GM12873 (cell line): ENCODE results near the gene SNUPN.

Experiments used
- TF ChIP-seq, protein P1 (sequence below): IDR thresholded peaks from 2 replicates; pipeline ENCODE4 v1.5.1; 2012; ENCODE audit warnings: low read depth, mild to moderate bottlenecking, moderate library complexity, low read length, control low read depth; ENCODE audit not compliant: insufficient read depth; ENCODE audit errors: missing control alignments

Gene SNUPN

DNA sequence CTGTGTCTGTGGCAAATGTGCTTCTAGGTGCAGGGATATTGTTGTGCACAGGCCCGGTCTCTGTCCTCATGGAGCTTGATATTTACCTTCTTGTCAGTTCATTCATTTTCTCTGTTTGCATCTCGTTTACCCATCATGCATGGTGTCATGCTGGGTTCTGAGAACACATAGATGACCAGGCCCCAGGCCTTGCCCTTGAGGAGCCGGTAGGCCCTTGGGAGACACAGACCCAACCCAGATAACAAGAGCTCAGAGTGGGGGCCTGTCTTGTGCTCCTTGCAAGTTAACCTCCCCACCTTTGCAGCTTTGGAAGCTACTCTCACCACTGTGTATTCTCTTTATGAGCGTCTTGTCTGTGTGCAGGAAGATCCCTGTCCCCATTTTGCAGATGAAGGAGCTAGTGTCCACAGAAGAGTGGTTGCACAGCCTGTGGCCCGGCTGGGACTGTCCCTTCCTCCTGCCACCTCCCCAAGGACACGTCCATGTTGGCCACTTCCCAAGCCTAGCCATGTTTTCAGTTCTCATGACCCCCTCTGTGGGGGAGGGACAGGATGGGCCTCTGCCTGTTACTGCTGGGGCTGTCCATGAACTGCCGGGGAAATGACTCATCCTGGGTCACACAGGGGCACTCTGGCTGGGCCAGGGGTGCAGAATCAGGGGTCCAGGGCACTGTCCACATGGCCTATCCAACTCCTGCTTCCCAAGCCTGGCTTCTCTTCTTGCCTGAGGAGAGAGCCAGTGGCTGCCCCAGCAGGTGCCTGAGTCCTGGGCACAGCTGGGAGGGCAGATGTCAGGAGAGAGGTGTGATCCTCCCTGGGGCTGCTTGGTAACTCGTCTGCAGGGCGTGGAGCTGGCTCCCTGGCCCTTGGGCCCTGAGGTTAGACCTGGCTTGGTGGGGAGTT lies 25.6 kb upstream of the SNUPN start:
- TF ChIP-seq, protein P1, sequence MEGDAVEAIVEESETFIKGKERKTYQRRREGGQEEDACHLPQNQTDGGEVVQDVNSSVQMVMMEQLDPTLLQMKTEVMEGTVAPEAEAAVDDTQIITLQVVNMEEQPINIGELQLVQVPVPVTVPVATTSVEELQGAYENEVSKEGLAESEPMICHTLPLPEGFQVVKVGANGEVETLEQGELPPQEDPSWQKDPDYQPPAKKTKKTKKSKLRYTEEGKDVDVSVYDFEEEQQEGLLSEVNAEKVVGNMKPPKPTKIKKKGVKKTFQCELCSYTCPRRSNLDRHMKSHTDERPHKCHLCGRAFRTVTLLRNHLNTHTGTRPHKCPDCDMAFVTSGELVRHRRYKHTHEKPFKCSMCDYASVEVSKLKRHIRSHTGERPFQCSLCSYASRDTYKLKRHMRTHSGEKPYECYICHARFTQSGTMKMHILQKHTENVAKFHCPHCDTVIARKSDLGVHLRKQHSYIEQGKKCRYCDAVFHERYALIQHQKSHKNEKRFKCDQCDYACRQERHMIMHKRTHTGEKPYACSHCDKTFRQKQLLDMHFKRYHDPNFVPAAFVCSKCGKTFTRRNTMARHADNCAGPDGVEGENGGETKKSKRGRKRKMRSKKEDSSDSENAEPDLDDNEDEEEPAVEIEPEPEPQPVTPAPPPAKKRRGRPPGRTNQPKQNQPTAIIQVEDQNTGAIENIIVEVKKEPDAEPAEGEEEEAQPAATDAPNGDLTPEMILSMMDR: no peak

DNA sequence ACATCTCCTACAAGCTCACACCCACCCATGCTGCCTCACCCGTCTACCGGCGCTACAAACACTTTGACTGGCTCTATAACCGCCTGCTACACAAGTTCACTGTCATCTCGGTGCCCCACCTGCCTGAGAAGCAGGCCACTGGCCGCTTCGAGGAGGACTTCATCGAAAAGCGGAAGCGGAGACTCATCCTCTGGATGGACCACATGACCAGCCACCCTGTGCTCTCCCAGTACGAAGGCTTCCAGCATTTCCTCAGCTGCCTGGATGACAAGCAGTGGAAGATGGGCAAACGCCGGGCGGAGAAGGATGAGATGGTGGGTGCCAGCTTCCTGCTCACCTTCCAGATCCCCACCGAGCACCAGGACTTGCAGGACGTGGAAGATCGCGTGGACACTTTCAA lies 24.3 kb upstream of the SNUPN start:
- TF ChIP-seq, protein P1: no peak

DNA sequence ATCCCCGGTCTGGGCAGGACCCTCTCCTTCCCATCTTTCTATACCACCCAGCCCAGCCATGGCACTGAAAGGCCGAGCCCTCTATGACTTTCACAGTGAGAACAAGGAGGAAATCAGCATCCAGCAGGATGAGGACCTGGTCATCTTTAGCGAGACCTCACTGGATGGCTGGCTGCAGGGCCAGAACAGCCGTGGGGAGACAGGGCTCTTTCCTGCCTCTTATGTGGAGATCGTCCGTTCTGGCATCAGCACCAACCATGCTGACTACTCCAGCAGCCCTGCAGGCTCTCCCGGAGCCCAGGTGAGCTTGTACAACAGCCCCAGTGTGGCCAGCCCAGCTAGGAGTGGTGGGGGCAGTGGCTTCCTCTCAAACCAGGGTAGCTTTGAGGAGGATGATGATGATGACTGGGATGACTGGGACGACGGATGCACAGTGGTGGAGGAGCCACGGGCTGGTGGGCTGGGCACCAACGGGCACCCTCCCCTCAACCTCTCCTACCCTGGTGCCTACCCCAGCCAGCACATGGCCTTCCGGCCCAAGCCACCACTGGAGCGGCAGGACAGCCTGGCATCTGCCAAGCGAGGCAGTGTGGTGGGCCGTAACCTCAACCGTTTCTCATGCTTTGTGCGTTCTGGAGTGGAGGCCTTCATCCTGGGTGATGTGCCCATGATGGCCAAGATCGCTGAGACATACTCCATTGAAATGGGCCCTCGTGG lies 23.7 kb upstream of the SNUPN start:
- TF ChIP-seq, protein P1: no peak

DNA sequence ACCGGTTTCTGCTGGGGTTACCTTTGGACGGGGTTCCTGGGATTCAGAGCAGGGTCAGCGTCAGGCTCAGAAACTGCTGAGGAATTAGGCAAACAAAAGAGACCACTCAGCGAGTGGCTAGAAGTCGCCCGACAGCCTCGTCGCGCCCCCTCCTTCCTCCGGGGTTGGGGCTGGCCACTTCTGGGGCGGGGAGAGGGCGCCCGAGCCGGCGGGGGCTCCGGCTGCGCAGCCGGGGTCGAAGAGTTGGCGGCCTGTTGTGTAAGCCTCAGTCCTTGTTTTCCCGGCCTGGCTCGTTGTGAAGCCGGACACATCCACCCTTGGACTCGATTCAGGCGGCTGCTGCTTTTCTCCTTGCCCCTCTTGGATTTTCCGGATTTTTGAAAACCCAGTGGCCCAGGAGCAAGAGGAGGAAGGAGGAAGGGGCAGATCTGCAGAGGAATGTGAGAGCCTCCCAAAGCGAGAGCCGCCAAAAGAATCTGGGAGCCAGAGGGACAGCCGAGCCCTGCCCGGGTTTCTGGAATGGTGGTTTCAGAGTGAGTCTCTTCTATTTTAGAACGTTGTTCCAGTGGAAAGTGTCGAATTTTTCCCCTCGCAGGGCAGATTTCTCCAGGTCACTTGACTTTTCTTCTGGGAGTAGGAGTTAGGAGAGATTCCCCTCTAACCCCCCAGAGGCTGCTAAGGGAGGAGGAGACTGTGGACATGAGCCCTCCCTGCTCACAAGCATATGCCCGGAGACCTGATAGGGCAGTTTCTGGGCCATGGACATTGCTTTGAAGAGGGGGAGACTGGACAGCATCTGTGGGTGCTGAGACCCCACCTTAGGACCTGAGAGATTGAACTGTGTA lies 22.9 kb upstream of the SNUPN start:
- TF ChIP-seq, protein P1: no peak

DNA sequence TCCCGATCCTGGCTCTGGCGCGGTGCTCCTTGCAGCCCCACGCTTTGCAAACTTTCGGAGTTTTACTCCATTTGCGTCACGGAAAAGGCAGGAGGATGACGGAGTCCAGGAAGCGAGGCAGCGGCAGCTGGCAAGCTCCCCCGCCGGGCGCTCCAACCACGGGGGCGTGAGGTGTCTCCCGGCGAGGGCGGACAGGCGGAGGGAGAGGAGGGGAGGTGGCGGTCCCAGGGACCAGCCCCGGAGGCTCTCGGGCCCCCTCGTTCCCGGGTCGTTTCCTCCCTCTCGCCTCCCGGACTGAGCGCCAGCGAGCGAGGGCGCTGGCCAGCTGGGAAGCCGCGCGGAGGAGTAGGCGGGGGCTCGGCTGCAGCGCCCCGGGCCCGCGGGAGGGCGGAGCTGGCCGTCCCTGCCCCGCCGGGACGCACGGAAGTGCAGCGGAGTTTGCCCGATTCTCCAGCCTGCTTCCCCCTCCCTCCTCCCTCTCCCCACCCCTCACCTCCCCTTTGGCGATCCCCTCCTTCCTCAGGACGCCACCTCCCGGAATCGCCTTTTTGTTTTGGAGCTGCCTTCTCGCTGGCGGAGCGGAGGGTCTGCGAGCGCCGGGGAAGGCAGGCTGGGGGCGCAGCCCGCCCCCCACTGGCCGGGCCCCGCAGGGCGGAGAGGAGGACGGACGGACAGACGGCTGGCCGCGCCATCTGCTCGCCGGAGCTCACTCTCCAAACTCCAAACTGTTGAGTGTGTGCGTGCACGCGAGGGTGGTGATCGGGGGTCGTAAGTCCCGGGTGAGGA lies 22.0 kb upstream of the SNUPN start, which contains the start of gene SNX33:
SNX33 (plus strand) TSS at position 543 of the 786 bp plus-strand sequence. CDS start 1,191 bp downstream, outside the sequence.
- TF ChIP-seq, protein P1: peak; percentile 65

DNA sequence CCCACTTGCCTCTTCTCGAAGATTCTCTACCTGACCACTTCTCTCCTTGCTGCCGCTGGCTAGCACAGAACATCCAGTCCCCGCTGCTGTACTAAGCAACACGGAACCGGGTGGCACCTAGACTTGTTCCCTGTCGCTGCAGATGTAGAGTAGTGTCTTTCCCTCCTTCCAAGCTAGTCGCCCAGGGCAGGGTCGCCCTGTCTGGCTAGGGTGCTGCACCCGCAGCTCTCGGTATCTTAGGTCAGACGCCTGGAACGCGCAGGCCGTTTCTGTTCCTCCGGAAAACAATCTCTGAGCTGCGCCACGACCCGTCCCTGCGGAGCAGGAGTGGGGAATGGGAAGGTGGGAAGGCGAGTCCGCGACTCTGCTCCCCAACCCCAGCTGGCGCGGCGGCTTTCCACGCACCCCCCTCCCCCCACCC lies 21.4 kb upstream of the SNUPN start:
- TF ChIP-seq, protein P1: no peak
